HL-60 (cell line): ENCODE results near the gene ATP2B1.

Experiments used
- DNase-seq, 2 experiments: peaks; one replicate each; pipeline ENCODE4 v3.0.0-alpha.2; 2010 to 2020; ENCODE audit warnings: low read depth in 1 of 2, low spot score in 1 of 2
- H3K27ac ChIP-seq: fragments of 250-450 bp; sonication (Bioruptor Pico); replicated peaks from 2 replicates; pipeline ENCODE4 v1.5.1; 2020; ENCODE audit warnings: mild to moderate bottlenecking, moderate library complexity
- H3K27me3 ChIP-seq: fragments of 250-450 bp; sonication (Bioruptor Pico); 2 replicates; pipeline ENCODE4 v1.5.1; 2021; ENCODE audit warnings: mild to moderate bottlenecking, moderate library complexity; ENCODE audit not compliant: insufficient read depth, poor library complexity, severe bottlenecking
- H3K4me3 ChIP-seq: replicated peaks from 2 replicates; pipeline ENCODE4 v1.5.1; 2011; ENCODE audit warnings: mild to moderate bottlenecking, control low read depth, low read length; ENCODE audit not compliant: insufficient read depth
- GABPA ChIP-seq: IDR thresholded peaks from 2 replicates; pipeline ENCODE4 v1.6.1; 2012; ENCODE audit warnings: low read depth
- POLR2AphosphoS5 ChIP-seq: IDR thresholded peaks from 2 replicates; pipeline ENCODE4 v1.6.1; 2012; ENCODE audit warnings: low read depth
- SPI1 ChIP-seq: IDR thresholded peaks from 2 replicates; pipeline ENCODE4 v1.6.1; 2012; ENCODE audit warnings: low read depth, mild to moderate bottlenecking, borderline replicate concordance
- TF ChIP-seq, protein P1 (sequence below): IDR thresholded peaks from one replicate; pipeline ENCODE4 v1.5.1; 2011; ENCODE audit warnings: low read length, control low read depth, inconsistent platforms; ENCODE audit not compliant: insufficient read depth
- TF ChIP-seq, protein P2 (sequence below): IDR thresholded peaks from 2 replicates; pipeline ENCODE4 v1.6.1; 2012; ENCODE audit warnings: low read depth; ENCODE audit not compliant: insufficient replicate concordance

The ATP2B1 gene

DNA sequence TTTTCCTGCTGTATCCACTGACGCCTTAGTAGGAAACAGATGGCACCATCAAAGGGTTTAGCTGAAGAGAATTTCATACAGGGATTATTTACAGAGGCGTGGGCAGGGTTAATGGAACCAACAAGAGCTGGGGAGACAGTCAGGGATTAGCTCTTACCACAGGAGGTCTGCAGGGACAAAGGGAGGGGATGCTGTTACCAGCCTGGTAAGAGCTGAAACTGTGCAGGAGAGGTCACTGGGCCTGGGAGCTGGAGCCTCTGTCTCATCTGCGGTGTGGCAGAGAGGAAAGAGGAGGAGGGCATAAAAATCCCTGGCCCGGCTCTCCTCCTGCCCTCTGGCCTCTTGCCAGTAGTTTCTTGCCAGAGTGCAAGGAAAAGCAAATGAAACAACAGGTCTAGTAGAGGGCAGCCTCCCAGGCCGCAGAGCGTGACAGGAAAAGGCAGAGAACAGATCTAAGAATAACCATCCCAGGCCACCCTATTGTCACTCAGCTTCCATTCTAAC, 163.9 kb downstream of the ATP2B1 start:
- TF ChIP-seq POLR2AphosphoS5 (no peak), SPI1 (no peak), GABPA (no peak)
- TF ChIP-seq, protein P1, sequence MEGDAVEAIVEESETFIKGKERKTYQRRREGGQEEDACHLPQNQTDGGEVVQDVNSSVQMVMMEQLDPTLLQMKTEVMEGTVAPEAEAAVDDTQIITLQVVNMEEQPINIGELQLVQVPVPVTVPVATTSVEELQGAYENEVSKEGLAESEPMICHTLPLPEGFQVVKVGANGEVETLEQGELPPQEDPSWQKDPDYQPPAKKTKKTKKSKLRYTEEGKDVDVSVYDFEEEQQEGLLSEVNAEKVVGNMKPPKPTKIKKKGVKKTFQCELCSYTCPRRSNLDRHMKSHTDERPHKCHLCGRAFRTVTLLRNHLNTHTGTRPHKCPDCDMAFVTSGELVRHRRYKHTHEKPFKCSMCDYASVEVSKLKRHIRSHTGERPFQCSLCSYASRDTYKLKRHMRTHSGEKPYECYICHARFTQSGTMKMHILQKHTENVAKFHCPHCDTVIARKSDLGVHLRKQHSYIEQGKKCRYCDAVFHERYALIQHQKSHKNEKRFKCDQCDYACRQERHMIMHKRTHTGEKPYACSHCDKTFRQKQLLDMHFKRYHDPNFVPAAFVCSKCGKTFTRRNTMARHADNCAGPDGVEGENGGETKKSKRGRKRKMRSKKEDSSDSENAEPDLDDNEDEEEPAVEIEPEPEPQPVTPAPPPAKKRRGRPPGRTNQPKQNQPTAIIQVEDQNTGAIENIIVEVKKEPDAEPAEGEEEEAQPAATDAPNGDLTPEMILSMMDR = no peak
- TF ChIP-seq, protein P2, sequence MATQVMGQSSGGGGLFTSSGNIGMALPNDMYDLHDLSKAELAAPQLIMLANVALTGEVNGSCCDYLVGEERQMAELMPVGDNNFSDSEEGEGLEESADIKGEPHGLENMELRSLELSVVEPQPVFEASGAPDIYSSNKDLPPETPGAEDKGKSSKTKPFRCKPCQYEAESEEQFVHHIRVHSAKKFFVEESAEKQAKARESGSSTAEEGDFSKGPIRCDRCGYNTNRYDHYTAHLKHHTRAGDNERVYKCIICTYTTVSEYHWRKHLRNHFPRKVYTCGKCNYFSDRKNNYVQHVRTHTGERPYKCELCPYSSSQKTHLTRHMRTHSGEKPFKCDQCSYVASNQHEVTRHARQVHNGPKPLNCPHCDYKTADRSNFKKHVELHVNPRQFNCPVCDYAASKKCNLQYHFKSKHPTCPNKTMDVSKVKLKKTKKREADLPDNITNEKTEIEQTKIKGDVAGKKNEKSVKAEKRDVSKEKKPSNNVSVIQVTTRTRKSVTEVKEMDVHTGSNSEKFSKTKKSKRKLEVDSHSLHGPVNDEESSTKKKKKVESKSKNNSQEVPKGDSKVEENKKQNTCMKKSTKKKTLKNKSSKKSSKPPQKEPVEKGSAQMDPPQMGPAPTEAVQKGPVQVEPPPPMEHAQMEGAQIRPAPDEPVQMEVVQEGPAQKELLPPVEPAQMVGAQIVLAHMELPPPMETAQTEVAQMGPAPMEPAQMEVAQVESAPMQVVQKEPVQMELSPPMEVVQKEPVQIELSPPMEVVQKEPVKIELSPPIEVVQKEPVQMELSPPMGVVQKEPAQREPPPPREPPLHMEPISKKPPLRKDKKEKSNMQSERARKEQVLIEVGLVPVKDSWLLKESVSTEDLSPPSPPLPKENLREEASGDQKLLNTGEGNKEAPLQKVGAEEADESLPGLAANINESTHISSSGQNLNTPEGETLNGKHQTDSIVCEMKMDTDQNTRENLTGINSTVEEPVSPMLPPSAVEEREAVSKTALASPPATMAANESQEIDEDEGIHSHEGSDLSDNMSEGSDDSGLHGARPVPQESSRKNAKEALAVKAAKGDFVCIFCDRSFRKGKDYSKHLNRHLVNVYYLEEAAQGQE = no peak
- Histone ChIP-seq H3K27me3 (no peaks in the 10 kb centered on the region), H3K4me3 (no peak overlapping the region), H3K27ac (no peak overlapping the region)
- DNase-seq = no peak

GRCh38 chr12:89544022-89544421, 164.6 kb downstream of the ATP2B1 start:
- Histone ChIP-seq H3K4me3 (no peak overlapping the region), H3K27ac (no peak overlapping the region), H3K27me3 (no peaks in the 10 kb centered on the region)
- no peak for DNase-seq
- TF ChIP-seq POLR2AphosphoS5 (no peak), SPI1 (no peak), GABPA (no peak)
- TF ChIP-seq, protein P2 = no peak
- TF ChIP-seq, protein P1 = no peak

GRCh38 chr12:89542912-89543592, 165.6 kb downstream of the ATP2B1 start:
- Histone ChIP-seq H3K27me3 (no peaks in the 10 kb centered on the region), H3K4me3 (no peak overlapping the region), H3K27ac (no peak overlapping the region)
- peak in 1 of 2 experiments; percentile 73 for DNase-seq
- TF ChIP-seq GABPA (no peak), POLR2AphosphoS5 (no peak)
- TF ChIP-seq, protein P1 = peak; percentile 61
